IMR-90 (cell line): ENCODE data around the gene TAF11. TPM values are rescaled to one million over a fixed set of nuclear protein-coding genes. Genes with fewer than 3 reads are reported as not detected.
"Not testable (repeated sequence)": the region's sequence is repeated elsewhere in the genome, so short reads cannot be mapped to it uniquely, and the experiment has no call there.

ENCODE experiments used
- ATAC-seq: fragments of 200-7000 bp; cut with Tn5 transposase; 2 replicates; pipeline ENCODE4 v1.9.1; 2020; ENCODE audit warnings: low read depth, mild to moderate bottlenecking, moderate library complexity
- BruUV-seq: library from RNA; stranded (reverse); fragments of 400-500 nt; replicated peaks from 2 replicates; lab custom pipeline; 2021; lab: Mats Ljungman, UMichigan
- CTCF ChIA-PET: fragments of 300-600 bp; formaldehyde crosslinking; extraction: SDS; loops from one replicate; lab custom pipeline; 2021; ENCODE audit warnings: antibody characterized with exemption; lab: Yijun Ruan, JAX
- POLR2A ChIA-PET: fragments of 300-600 bp; sonication (Branson Sonifier 250); formaldehyde crosslinking; loops from one replicate; lab custom pipeline; 2022; ENCODE audit warnings: antibody characterized with exemption; ENCODE audit not compliant: unreplicated experiment; lab: Charles Lee
- DNase-seq: peaks from one replicate; pipeline ENCODE4 v3.0.0; 2013
- H2AFZ ChIP-seq: replicated peaks from 2 replicates; pipeline ENCODE3; 2013; ENCODE audit warnings: low read length, mild to moderate bottlenecking; ENCODE audit not compliant: poor library complexity
- H2AK5ac ChIP-seq: 2 replicates; pipeline ENCODE4 v1.6.1; 2013; ENCODE audit warnings: low read depth, low read length, inconsistent platforms
- H2AK9ac ChIP-seq: replicated peaks from 2 replicates; pipeline ENCODE3; 2013; ENCODE audit warnings: mild to moderate bottlenecking, low read depth, low read length, moderate library complexity; ENCODE audit not compliant: poor library complexity
- H2BK120ac ChIP-seq: 2 replicates; pipeline ENCODE4 v1.6.1; 2013; ENCODE audit warnings: low read depth, low read length, inconsistent platforms
- H2BK15ac ChIP-seq: 3 replicates; pipeline ENCODE4 v1.6.1; 2013; ENCODE audit warnings: low read depth, low read length, inconsistent platforms
- H2BK20ac ChIP-seq: 2 replicates; pipeline ENCODE4 v1.6.1; 2013; ENCODE audit warnings: low read depth, mild to moderate bottlenecking, inconsistent platforms, low read length, moderate library complexity
- H2BK5ac ChIP-seq: 2 replicates; pipeline ENCODE4 v1.6.1; 2013; ENCODE audit warnings: mild to moderate bottlenecking, low read depth, low read length, inconsistent platforms; ENCODE audit not compliant: poor library complexity, severe bottlenecking
- H3K14ac ChIP-seq: replicated peaks from 2 replicates; pipeline ENCODE4 v1.6.1; 2013; ENCODE audit warnings: low read depth, low read length, inconsistent platforms
- H3K18ac ChIP-seq: 2 replicates; pipeline ENCODE4 v1.6.1; 2013; ENCODE audit warnings: low read depth, low read length, control low read depth
- H3K23ac ChIP-seq: 2 replicates; pipeline ENCODE4 v1.6.1; 2013; ENCODE audit warnings: low read depth, low read length, inconsistent platforms
- H3K27ac ChIP-seq: 2 replicates; pipeline ENCODE4 v1.5.1; 2013; ENCODE audit warnings: mild to moderate bottlenecking, control low read depth, low read length; ENCODE audit not compliant: insufficient read depth
- H3K27me3 ChIP-seq: 2 replicates; pipeline ENCODE4 v1.6.1; 2013; ENCODE audit warnings: low read length; ENCODE audit not compliant: control insufficient read depth, insufficient read depth
- H3K36me3 ChIP-seq: 2 replicates; pipeline ENCODE4 v1.6.1; 2013; ENCODE audit warnings: low read length, mixed read lengths; ENCODE audit not compliant: control insufficient read depth, insufficient read depth
- H3K4ac ChIP-seq: 2 replicates; pipeline ENCODE4 v1.6.1; 2013; ENCODE audit warnings: low read depth, low read length, inconsistent platforms
- H3K4me1 ChIP-seq: 2 replicates; pipeline ENCODE4 v1.6.1; 2013; ENCODE audit warnings: low read length, mixed read lengths; ENCODE audit not compliant: control insufficient read depth, insufficient read depth
- H3K4me2 ChIP-seq: 2 replicates; pipeline ENCODE4 v1.6.1; 2013; ENCODE audit warnings: low read depth, mild to moderate bottlenecking, control low read depth, low read length, moderate library complexity
- H3K4me3 ChIP-seq: 2 replicates; pipeline ENCODE4 v1.5.1; 2013; ENCODE audit warnings: low read depth, mild to moderate bottlenecking, control low read depth, low read length, moderate library complexity; ENCODE audit not compliant: insufficient read depth
- H3K56ac ChIP-seq: 2 replicates; pipeline ENCODE4 v1.6.1; 2013; ENCODE audit warnings: low read length, inconsistent platforms; ENCODE audit not compliant: insufficient read depth; ENCODE audit errors: extremely low read depth
- H3K79me1 ChIP-seq, 2 experiments: 2 replicates each; pipeline ENCODE4 v1.6.1; 2013; ENCODE audit warnings: low read length in 2 of 2, inconsistent platforms in 1 of 2, low read depth in 1 of 2
- H3K9ac ChIP-seq: 2 replicates; pipeline ENCODE4 v1.6.1; 2013; ENCODE audit warnings: low read depth, low read length, control low read depth
- H3K9me1 ChIP-seq: 2 replicates; pipeline ENCODE4 v1.6.1; 2013; ENCODE audit warnings: low read length, inconsistent platforms; ENCODE audit not compliant: insufficient read depth
- H3K9me3 ChIP-seq: 2 replicates; pipeline ENCODE4 v1.6.1; 2013; ENCODE audit warnings: low read length; ENCODE audit not compliant: control insufficient read depth, insufficient read depth
- H4K20me1 ChIP-seq: 2 replicates; pipeline ENCODE4 v1.6.1; 2013; ENCODE audit warnings: low read length, inconsistent platforms; ENCODE audit not compliant: insufficient read depth
- H4K5ac ChIP-seq: 2 replicates; pipeline ENCODE4 v1.6.1; 2013; ENCODE audit warnings: mild to moderate bottlenecking, low read depth, low read length, control low read depth
- H4K8ac ChIP-seq, 2 experiments: 2 replicates each; pipeline ENCODE4 v1.6.1; 2013; ENCODE audit warnings: low read depth in 2 of 2, low read length in 2 of 2, control low read depth in 1 of 2, inconsistent platforms in 1 of 2
- H4K91ac ChIP-seq: 2 replicates; pipeline ENCODE4 v1.6.1; 2013; ENCODE audit warnings: low read depth, low read length, inconsistent platforms; ENCODE audit not compliant: insufficient read depth
- WGBS, 2 experiments: methylation state at CpG; one replicate each; pipeline versions ENCODE4 v1.1.5 to v1.1.7; 2013; ENCODE audit warnings: missing lambda C conversion rate in 2 of 2; ENCODE audit not compliant: insufficient read length in 1 of 2; ENCODE audit errors: extremely low coverage in 2 of 2; 5-methylcytosine and 5-hydroxymethylcytosine counted together
- dilution Hi-C: fragments of 300-500 bp; cut with HindIII; formaldehyde crosslinking; loops from one replicate; pipeline ENCODE4 v1.14.3; 2018; ENCODE audit warnings: low sequenced_read_pairs; ENCODE audit not compliant: unreplicated experiment
- in situ Hi-C: fragments of 300-500 bp; cut with MboI; formaldehyde crosslinking; loops from 3 replicates; pipeline ENCODE4 v1.14.3; 2019; ENCODE audit warnings: low sequenced_read_pairs, inconsistent platforms, mixed read lengths
- intact Hi-C: fragments of 100-400 bp; cut with micrococcal nuclease; formaldehyde crosslinking; loops from 2 replicates; pipeline ENCODE4 v1.10.0; 2022
- polyA plus RNA-seq, 3 experiments: library from polyadenylated mRNA; depleted of rRNA; stranded (reverse); fragments of >200 nt; gene quantifications; 2 replicates each; pipeline ENCODE4 v1.2.3, GENCODE V29; 2012; ENCODE audit warnings: low replicate concordance in 1 of 3
- total RNA-seq: library from RNA; depleted of rRNA; stranded (reverse); fragments of >200 nt; gene quantifications from 2 replicates; pipeline ENCODE4 v1.2.3, GENCODE V29; 2012

Gene TAF11
- total and polyA plus RNA-seq, 2 of the 4 experiments (the other 2 are of a cell fraction) = 12.7 to 23.3 TPM

GRCh38 chr6:34885837-34886236 is 2.0 kb downstream of the TAF11 start:
- in situ Hi-C loops, POLR2A ChIA-PET: not testable (repeated sequence)

More at GRCh38 chr6:34885837-34886236, 2.0 kb downstream of the TAF11 start:
- ATAC-seq, H3K36me3 ChIP-seq, H3K9me3 ChIP-seq, H2BK20ac ChIP-seq, H2AK9ac ChIP-seq, H2BK5ac ChIP-seq, dilution Hi-C loops, H3K4ac ChIP-seq, H3K4me2 ChIP-seq, H2BK15ac ChIP-seq, H3K4me3 ChIP-seq, H2BK120ac ChIP-seq, H3K27me3 ChIP-seq, H3K23ac ChIP-seq, H3K56ac ChIP-seq, H3K9ac ChIP-seq, H3K9me1 ChIP-seq, H3K27ac ChIP-seq, H4K5ac ChIP-seq, H2AK5ac ChIP-seq, H4K8ac ChIP-seq, H3K4me1 ChIP-seq, DNase-seq, H4K91ac ChIP-seq, H4K20me1 ChIP-seq, H3K14ac ChIP-seq, BruUV-seq, H2AFZ ChIP-seq, H3K18ac ChIP-seq: not testable (repeated sequence)
- CTCF ChIA-PET = interaction anchor here (0.6 to 1.6 kb wide), 2 partner anchors 19 to 101 kb away, joined by 3 read pairs; no protein-coding TSS in a partner anchor
- intact Hi-C loops = loop anchor here (5.0 kb wide), 2 partner anchors 241 to 321 kb away; no protein-coding TSS in a partner anchor
- WGBS, 2 experiments = 100% methylated on average over 3 of the region's 15 CpGs; no CpG with 5 or more reads in 1 of the 2 experiments
- H3K79me1 ChIP-seq = peaks cover 19 to 44% of the 10 kb centered on the region in 2 experiments
